WTC11 (cell line): Measurements from ENCODE around the gene NEUROD2. TPM values are rescaled to one million over a fixed set of nuclear protein-coding genes. Genes with fewer than 3 reads are reported as not detected.

ENCODE experiments used
- ATAC-seq: fragments of 200-7000 bp; cut with Tn5 transposase; 2 replicates; pipeline ENCODE4 v1.10.0; 2021; ENCODE audit warnings: mild to moderate bottlenecking, moderate library complexity
- CTCF ChIA-PET: fragments of 300-600 bp; sonication (Branson Sonifier 250); formaldehyde crosslinking; loops from one replicate; lab custom pipeline; 2021; ENCODE audit warnings: antibody characterized with exemption; lab: Charles Lee
- POLR2A ChIA-PET: fragments of 350-600 bp; sonication (Branson Sonifier 250); formaldehyde crosslinking; loops from one replicate; lab custom pipeline; 2021; ENCODE audit warnings: antibody characterized with exemption; lab: Charles Lee
- DNase-seq: peaks from one replicate; pipeline ENCODE4 v3.0.0; 2021; ENCODE audit warnings: low spot score
- H3K27ac Mint-ChIP-seq: 2 replicates; pipeline ENCODE4 v1.8.0; 2021; ENCODE audit warnings: mixed read lengths
- H3K27me3 Mint-ChIP-seq: 2 replicates; pipeline ENCODE4 v1.8.0; 2021; ENCODE audit warnings: low read depth, mild to moderate bottlenecking, moderate library complexity, mixed read lengths
- H3K36me3 Mint-ChIP-seq: 2 replicates; pipeline ENCODE4 v1.8.0; 2021; ENCODE audit warnings: mixed read lengths
- H3K4me1 Mint-ChIP-seq: 2 replicates; pipeline ENCODE4 v1.8.0; 2022; ENCODE audit warnings: mixed read lengths
- H3K4me3 Mint-ChIP-seq: 2 replicates; pipeline ENCODE4 v1.8.0; 2021; ENCODE audit warnings: mild to moderate bottlenecking, moderate library complexity, mixed read lengths
- H3K9me3 Mint-ChIP-seq: 2 replicates; pipeline ENCODE4 v1.8.0; 2021; ENCODE audit warnings: mixed read lengths
- EMX1 ChIP-seq: fragments of 250-450 bp; sonication (Bioruptor Pico); IDR thresholded peaks from 2 replicates; pipeline ENCODE4 v1.8.0; 2021; ENCODE audit warnings: mild to moderate bottlenecking
- ESRRA ChIP-seq: sonication (generic); formaldehyde crosslinking; IDR thresholded peaks from 2 replicates; pipeline ENCODE4 v1.8.1; 2022; ENCODE audit warnings: mild to moderate bottlenecking, missing genetic modification reagents, borderline replicate concordance
- ETV6 ChIP-seq: sonication (generic); formaldehyde crosslinking; IDR thresholded peaks from 2 replicates; pipeline ENCODE4 v1.8.1; 2022; ENCODE audit warnings: mild to moderate bottlenecking, missing genetic modification reagents
- FOXP1 ChIP-seq: sonication (generic); formaldehyde crosslinking; IDR thresholded peaks from 2 replicates; pipeline ENCODE4 v1.8.0; 2022; ENCODE audit warnings: missing genetic modification reagents, mild to moderate bottlenecking, moderate library complexity, borderline replicate concordance
- FOXP4 ChIP-seq: sonication (generic); formaldehyde crosslinking; IDR thresholded peaks from 2 replicates; pipeline ENCODE4 v1.8.0; 2022; ENCODE audit warnings: mild to moderate bottlenecking, missing genetic modification reagents
- GTF2I ChIP-seq: fragments of 250-450 bp; sonication (Bioruptor Pico); conservative IDR thresholded peaks from 2 replicates; pipeline ENCODE4 v1.4.0; 2021; ENCODE audit warnings: mild to moderate bottlenecking
- IRF1 ChIP-seq: sonication (generic); formaldehyde crosslinking; IDR thresholded peaks from 2 replicates; pipeline ENCODE4 v1.8.0; 2023; ENCODE audit warnings: missing genetic modification reagents
- MAX ChIP-seq: sonication (generic); formaldehyde crosslinking; IDR thresholded peaks from 2 replicates; pipeline ENCODE4 v1.8.0; 2022; ENCODE audit warnings: mild to moderate bottlenecking, missing genetic modification reagents
- MYBL2 ChIP-seq: sonication (generic); formaldehyde crosslinking; IDR thresholded peaks from 2 replicates; pipeline ENCODE4 v1.8.1; 2023; ENCODE audit warnings: mild to moderate bottlenecking, moderate library complexity, missing genetic modification reagents
- NFE2L1 ChIP-seq: sonication (generic); formaldehyde crosslinking; IDR thresholded peaks from 2 replicates; pipeline ENCODE4 v1.8.1; 2023; ENCODE audit warnings: missing genetic modification reagents
- NR1H2 ChIP-seq: sonication (generic); formaldehyde crosslinking; IDR thresholded peaks from 2 replicates; pipeline ENCODE4 v1.9.0; 2021; ENCODE audit warnings: mild to moderate bottlenecking, moderate library complexity, missing genetic modification reagents
- NR2C2 ChIP-seq: sonication (generic); formaldehyde crosslinking; IDR thresholded peaks from 2 replicates; pipeline ENCODE4 v1.8.0; 2022; ENCODE audit warnings: mild to moderate bottlenecking, missing genetic modification reagents
- NR3C1 ChIP-seq: sonication (generic); formaldehyde crosslinking; conservative IDR thresholded peaks from 2 replicates; pipeline ENCODE4 v1.8.1; 2023; ENCODE audit warnings: low read depth, mild to moderate bottlenecking, missing genetic modification reagents
- SOX15 ChIP-seq: fragments of 250-450 bp; sonication (Bioruptor Pico); IDR thresholded peaks from 2 replicates; pipeline ENCODE4 v1.9.0; 2021; ENCODE audit warnings: mild to moderate bottlenecking
- TEAD1 ChIP-seq: sonication (generic); formaldehyde crosslinking; IDR thresholded peaks from 2 replicates; pipeline ENCODE4 v1.8.0; 2022; ENCODE audit warnings: mild to moderate bottlenecking, missing genetic modification reagents
- ZNF396 ChIP-seq: fragments of 250-450 bp; sonication (Bioruptor Pico); IDR thresholded peaks from 2 replicates; pipeline ENCODE4 v1.8.0; 2021; ENCODE audit warnings: mild to moderate bottlenecking, moderate library complexity, borderline replicate concordance
- ZNF671 ChIP-seq: fragments of 250-450 bp; sonication (Bioruptor Pico); IDR thresholded peaks from 2 replicates; pipeline ENCODE4 v1.8.0; 2021; ENCODE audit warnings: mild to moderate bottlenecking
- total RNA-seq: library from RNA; stranded (reverse); gene quantifications from 3 replicates; pipeline ENCODE4 v1.2.3, GENCODE V29; 2021
- TF ChIP-seq, protein P1 (sequence below): sonication (generic); formaldehyde crosslinking; IDR thresholded peaks from 2 replicates; pipeline ENCODE4 v1.8.1; 2023; ENCODE audit warnings: mild to moderate bottlenecking, moderate library complexity, missing genetic modification reagents
- TF ChIP-seq, protein P2 (sequence below): fragments of 250-450 bp; sonication (Bioruptor Pico); IDR thresholded peaks from 2 replicates; pipeline ENCODE4 v1.9.0; 2021; ENCODE audit warnings: mild to moderate bottlenecking, borderline replicate concordance
- TF ChIP-seq, protein P3 (sequence below): sonication (generic); formaldehyde crosslinking; IDR thresholded peaks from 2 replicates; pipeline ENCODE4 v1.8.0; 2022; ENCODE audit warnings: missing genetic modification reagents
- TF ChIP-seq, protein P4 (sequence below): sonication (generic); formaldehyde crosslinking; IDR thresholded peaks from 2 replicates; pipeline ENCODE4 v1.8.1; 2022; ENCODE audit warnings: mild to moderate bottlenecking, moderate library complexity, missing genetic modification reagents

The NEUROD2 gene
- total RNA-seq, 1 experiment from 2014 or later: not detected

DNA sequence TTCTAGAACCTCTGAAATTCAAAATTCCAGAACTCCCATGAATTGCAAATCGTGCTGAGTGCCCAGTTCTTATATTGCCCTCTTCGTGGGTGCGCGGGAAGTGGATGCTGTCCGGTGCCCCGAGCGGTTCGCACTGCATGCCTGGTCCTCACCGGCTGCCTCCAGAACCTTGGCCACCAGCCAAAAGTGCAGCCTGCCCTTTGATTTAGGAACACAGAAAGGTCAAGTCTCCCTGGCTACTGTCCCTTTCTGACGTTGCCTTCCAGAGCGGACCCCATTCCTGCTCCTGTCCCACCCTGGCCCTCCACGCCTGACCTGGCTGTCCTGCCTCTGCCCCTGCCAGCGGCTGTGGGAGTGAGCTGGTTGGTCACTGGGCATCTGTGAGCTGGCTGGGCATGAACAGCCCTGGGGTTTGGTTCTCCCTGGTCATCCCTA lies 9.7 kb downstream of the NEUROD2 start:
- TF ChIP-seq ZNF396 (CRISPR knock-in tag): no peak
- TF ChIP-seq NR3C1 (CRISPR knock-in tag): no peak
- TF ChIP-seq, protein P1, sequence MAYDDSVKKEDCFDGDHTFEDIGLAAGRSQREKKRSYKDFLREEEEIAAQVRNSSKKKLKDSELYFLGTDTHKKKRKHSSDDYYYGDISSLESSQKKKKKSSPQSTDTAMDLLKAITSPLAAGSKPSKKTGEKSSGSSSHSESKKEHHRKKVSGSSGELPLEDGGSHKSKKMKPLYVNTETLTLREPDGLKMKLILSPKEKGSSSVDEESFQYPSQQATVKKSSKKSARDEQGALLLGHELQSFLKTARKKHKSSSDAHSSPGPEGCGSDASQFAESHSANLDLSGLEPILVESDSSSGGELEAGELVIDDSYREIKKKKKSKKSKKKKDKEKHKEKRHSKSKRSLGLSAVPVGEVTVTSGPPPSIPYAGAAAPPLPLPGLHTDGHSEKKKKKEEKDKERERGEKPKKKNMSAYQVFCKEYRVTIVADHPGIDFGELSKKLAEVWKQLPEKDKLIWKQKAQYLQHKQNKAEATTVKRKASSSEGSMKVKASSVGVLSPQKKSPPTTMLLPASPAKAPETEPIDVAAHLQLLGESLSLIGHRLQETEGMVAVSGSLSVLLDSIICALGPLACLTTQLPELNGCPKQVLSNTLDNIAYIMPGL (CRISPR knock-in tag): no peak
- no peak for TF ChIP-seq FOXP4 (CRISPR knock-in tag)
- no peak for TF ChIP-seq NR2C2 (CRISPR knock-in tag)
- no peak for TF ChIP-seq GTF2I (CRISPR knock-in tag)
- no peak for TF ChIP-seq EMX1 (CRISPR knock-in tag)
- TF ChIP-seq SOX15 (CRISPR knock-in tag): no peak
- no peak for TF ChIP-seq ESRRA (CRISPR knock-in tag)
- TF ChIP-seq, all 79 proteins: peak for 0
- Mint-ChIP-seq H3K4me1 (peaks cover 59% of the 10 kb centered on the region), H3K36me3 (no peaks in the 10 kb centered on the region), H3K27ac (no peak overlapping the region), H3K9me3 (no peaks in the 10 kb centered on the region), H3K4me3 (peak overlapping the region; percentile 20; the same call in 1 of the 2 replicates), H3K27me3 (peaks cover 100% of the 10 kb centered on the region)
- ChIA-PET CTCF (interaction anchor here (0.7 to 11.0 kb wide), 5 partner anchors 22 to 49 kb away, joined by 3 to 86 read pairs (median 7); no protein-coding TSS in a partner anchor), POLR2A (no interaction called here)
- ATAC-seq (no peak), DNase-seq (no peak)

DNA sequence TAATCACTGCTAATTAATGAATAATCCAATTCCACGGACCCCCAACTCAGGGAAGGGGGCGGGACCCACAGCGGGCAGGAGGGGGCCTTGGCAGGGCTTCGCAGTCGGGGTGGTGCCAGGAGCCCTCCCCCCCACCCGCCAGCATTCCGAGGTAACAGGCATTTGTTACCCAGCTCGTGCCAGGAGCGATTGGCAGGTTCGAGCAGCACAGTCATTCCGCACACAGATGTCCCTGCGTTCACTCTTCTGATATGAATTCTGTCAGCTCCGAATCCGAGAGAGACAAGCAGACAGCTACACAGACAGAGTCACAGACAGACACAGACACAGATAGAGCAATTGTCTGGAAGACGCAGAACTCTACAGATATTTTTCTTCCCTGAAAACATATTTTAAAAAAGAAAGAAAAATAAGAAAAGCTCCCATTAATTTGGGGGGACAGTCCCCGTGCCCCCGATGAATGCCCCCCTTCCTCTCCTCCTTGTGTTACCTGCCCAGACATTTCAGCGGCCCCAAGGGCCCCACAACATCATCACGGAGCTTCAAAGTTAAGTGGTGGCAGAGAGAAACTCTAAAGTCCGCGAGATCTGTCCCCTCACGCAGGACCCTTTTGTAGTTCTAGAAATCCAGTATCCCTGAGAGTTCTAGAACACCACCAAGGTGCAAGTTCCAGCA lies 10.2 kb downstream of the NEUROD2 start:
- POLR2A ChIA-PET: no interaction called here
- no peaks in the 10 kb centered on the region for H3K36me3 Mint-ChIP-seq
- no peak for DNase-seq
- H3K27me3 Mint-ChIP-seq: peaks cover 100% of the 10 kb centered on the region
- ATAC-seq: no peak
- no peak overlapping the region for H3K27ac Mint-ChIP-seq
- no peaks in the 10 kb centered on the region for H3K9me3 Mint-ChIP-seq
- peak overlapping the region; percentile 20; the same call in 1 of the 2 replicates for H3K4me3 Mint-ChIP-seq
- peaks cover 54% of the 10 kb centered on the region for H3K4me1 Mint-ChIP-seq
- no peak for TF ChIP-seq IRF1 (CRISPR knock-in tag)
- no peak for TF ChIP-seq FOXP1
- TF ChIP-seq ZNF671: no peak
- TF ChIP-seq TEAD1 (CRISPR knock-in tag): no peak
- TF ChIP-seq, protein P2, sequence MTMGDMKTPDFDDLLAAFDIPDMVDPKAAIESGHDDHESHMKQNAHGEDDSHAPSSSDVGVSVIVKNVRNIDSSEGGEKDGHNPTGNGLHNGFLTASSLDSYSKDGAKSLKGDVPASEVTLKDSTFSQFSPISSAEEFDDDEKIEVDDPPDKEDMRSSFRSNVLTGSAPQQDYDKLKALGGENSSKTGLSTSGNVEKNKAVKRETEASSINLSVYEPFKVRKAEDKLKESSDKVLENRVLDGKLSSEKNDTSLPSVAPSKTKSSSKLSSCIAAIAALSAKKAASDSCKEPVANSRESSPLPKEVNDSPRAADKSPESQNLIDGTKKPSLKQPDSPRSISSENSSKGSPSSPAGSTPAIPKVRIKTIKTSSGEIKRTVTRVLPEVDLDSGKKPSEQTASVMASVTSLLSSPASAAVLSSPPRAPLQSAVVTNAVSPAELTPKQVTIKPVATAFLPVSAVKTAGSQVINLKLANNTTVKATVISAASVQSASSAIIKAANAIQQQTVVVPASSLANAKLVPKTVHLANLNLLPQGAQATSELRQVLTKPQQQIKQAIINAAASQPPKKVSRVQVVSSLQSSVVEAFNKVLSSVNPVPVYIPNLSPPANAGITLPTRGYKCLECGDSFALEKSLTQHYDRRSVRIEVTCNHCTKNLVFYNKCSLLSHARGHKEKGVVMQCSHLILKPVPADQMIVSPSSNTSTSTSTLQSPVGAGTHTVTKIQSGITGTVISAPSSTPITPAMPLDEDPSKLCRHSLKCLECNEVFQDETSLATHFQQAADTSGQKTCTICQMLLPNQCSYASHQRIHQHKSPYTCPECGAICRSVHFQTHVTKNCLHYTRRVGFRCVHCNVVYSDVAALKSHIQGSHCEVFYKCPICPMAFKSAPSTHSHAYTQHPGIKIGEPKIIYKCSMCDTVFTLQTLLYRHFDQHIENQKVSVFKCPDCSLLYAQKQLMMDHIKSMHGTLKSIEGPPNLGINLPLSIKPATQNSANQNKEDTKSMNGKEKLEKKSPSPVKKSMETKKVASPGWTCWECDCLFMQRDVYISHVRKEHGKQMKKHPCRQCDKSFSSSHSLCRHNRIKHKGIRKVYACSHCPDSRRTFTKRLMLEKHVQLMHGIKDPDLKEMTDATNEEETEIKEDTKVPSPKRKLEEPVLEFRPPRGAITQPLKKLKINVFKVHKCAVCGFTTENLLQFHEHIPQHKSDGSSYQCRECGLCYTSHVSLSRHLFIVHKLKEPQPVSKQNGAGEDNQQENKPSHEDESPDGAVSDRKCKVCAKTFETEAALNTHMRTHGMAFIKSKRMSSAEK: no peak
- TF ChIP-seq NFE2L1: no peak
- TF ChIP-seq MAX (CRISPR knock-in tag): no peak
- TF ChIP-seq, protein P3, sequence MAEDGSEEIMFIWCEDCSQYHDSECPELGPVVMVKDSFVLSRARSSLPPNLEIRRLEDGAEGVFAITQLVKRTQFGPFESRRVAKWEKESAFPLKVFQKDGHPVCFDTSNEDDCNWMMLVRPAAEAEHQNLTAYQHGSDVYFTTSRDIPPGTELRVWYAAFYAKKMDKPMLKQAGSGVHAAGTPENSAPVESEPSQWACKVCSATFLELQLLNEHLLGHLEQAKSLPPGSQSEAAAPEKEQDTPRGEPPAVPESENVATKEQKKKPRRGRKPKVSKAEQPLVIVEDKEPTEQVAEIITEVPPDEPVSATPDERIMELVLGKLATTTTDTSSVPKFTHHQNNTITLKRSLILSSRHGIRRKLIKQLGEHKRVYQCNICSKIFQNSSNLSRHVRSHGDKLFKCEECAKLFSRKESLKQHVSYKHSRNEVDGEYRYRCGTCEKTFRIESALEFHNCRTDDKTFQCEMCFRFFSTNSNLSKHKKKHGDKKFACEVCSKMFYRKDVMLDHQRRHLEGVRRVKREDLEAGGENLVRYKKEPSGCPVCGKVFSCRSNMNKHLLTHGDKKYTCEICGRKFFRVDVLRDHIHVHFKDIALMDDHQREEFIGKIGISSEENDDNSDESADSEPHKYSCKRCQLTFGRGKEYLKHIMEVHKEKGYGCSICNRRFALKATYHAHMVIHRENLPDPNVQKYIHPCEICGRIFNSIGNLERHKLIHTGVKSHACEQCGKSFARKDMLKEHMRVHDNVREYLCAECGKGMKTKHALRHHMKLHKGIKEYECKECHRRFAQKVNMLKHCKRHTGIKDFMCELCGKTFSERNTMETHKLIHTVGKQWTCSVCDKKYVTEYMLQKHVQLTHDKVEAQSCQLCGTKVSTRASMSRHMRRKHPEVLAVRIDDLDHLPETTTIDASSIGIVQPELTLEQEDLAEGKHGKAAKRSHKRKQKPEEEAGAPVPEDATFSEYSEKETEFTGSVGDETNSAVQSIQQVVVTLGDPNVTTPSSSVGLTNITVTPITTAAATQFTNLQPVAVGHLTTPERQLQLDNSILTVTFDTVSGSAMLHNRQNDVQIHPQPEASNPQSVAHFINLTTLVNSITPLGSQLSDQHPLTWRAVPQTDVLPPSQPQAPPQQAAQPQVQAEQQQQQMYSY (CRISPR knock-in tag): no peak
- TF ChIP-seq ETV6: no peak
- no peak for TF ChIP-seq NR1H2 (CRISPR knock-in tag)
- TF ChIP-seq MYBL2 (CRISPR knock-in tag): no peak
- TF ChIP-seq, protein P4, sequence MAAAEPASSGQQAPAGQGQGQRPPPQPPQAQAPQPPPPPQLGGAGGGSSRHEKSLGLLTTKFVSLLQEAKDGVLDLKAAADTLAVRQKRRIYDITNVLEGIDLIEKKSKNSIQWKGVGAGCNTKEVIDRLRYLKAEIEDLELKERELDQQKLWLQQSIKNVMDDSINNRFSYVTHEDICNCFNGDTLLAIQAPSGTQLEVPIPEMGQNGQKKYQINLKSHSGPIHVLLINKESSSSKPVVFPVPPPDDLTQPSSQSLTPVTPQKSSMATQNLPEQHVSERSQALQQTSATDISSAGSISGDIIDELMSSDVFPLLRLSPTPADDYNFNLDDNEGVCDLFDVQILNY (CRISPR knock-in tag): no peak
- TF ChIP-seq, all 79 proteins: peak for 0
- CTCF ChIA-PET: interaction anchor here (1.2 to 11.0 kb wide), 2 partner anchors 24 to 48 kb away, joined by 5 to 86 read pairs; no protein-coding TSS in a partner anchor
